COLO668 (cell line): ENCODE data around the gene GJC2.

Experiments
- DNase-seq: peaks from one replicate; lab custom pipeline; 2025; ENCODE audit not compliant: unreplicated experiment; lab: John Stamatoyannopoulos, UW

GJC2 gene

GRCh38 chr1:228112617-228113016, 37.1 kb upstream of the GJC2 start:
- no peak for DNase-seq

GRCh38 chr1:228114827-228115226, 34.9 kb upstream of the GJC2 start:
- no peak for DNase-seq

GRCh38 chr1:228117335-228117734, 32.4 kb upstream of the GJC2 start:
- no peak for DNase-seq

- no peak for DNase-seq
Observed at GRCh38 chr1:228118040-228118439, 31.7 kb upstream of the GJC2 start.

- no peak for DNase-seq
Observed at GRCh38 chr1:228120351-228120750, 29.4 kb upstream of the GJC2 start.

GRCh38 chr1:228120857-228121489, 28.8 kb upstream of the GJC2 start:
- no peak for DNase-seq

GRCh38 chr1:228122921-228123441, 26.7 kb upstream of the GJC2 start:
- no peak for DNase-seq

GRCh38 chr1:228123505-228123904, 26.2 kb upstream of the GJC2 start:
- DNase-seq, result no peak

GRCh38 chr1:228125185-228125584, 24.5 kb upstream of the GJC2 start:
- DNase-seq, result no peak

GRCh38 chr1:228131766-228132165, 18.0 kb upstream of the GJC2 start:
- DNase-seq, result no peak

- DNase-seq, result no peak
Observed at GRCh38 chr1:228134591-228134990, 15.1 kb upstream of the GJC2 start.

GRCh38 chr1:228136901-228137300, 12.8 kb upstream of the GJC2 start:
- no peak for DNase-seq

GRCh38 chr1:228139406-228139930, 10.3 kb upstream of the GJC2 start:
- no peak for DNase-seq

- DNase-seq, result peak; percentile 100
Observed at GRCh38 chr1:228139931-228140723, 9.6 kb upstream of the GJC2 start, which contains the start of gene GUK1. TSS of gene GUK1 (plus strand) at chr1:228140279. CDS start at chr1:228140303, 24 bp downstream.

- no peak for DNase-seq
Observed at GRCh38 chr1:228140724-228141225, 9.0 kb upstream of the GJC2 start.

- peak; percentile 35 for DNase-seq
Observed at GRCh38 chr1:228141226-228142044, 8.3 kb upstream of the GJC2 start.

GRCh38 chr1:228142155-228142691, 7.5 kb upstream of the GJC2 start:
- DNase-seq, result no peak

- DNase-seq, result no peak
Observed at GRCh38 chr1:228142701-228143136, 7.0 kb upstream of the GJC2 start.

GRCh38 chr1:228143480-228144192, 6.1 kb upstream of the GJC2 start:
- DNase-seq, result no peak
